HG02763 (cell line): ENCODE results near the gene AGR3.

Source experiments
- ATAC-seq: cut with Tn5 transposase; IDR thresholded peaks from one replicate; pipeline ENCODE4 v1.9.1; 2021; ENCODE audit warnings: mild to moderate bottlenecking, moderate library complexity; ENCODE audit not compliant: unreplicated experiment

AGR3 gene

DNA sequence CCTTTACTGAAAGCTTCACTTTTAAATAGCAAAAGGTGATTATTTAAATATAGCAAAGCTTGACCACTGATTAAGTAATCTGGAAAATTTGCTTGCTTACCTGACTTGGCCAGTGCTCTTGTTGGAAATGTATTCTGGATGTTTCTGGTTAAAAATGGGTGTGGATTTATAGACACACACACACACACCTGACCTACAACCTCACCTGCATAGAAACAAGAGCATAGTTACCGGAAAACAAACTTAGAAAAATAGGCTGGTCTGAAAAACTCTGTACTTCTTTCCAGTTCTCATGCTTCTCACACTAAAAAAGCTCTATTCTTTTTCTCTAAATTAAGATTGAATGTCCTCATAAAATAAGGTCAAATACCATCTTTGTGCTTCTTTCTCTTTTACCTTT lies at the start of gene AGR3:
AGR3 (minus strand) TSS at position 140 of the 400 bp plus-strand sequence. CDS start 3,365 bp downstream, outside the sequence.
- no peak for ATAC-seq

DNA sequence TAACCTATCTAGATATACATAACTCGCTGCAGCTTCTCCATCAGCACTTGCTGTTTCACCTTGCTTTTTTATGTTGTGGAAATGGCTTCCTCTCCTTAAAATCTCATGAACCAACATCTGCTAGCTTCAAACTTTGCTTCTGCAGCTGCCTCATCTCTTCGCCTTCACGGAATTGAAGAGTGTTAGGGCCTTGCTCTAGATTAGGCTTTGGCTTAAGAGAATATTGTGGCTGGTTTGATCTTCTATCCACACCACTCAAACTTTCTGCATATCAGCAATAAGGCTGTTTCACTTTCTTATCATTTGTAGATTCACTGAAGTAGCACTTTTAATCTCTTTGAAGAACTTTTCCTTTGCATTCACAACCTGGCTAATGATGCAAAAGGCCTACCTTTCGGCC lies 49.2 kb upstream of the AGR3 start:
- ATAC-seq = no peak

DNA sequence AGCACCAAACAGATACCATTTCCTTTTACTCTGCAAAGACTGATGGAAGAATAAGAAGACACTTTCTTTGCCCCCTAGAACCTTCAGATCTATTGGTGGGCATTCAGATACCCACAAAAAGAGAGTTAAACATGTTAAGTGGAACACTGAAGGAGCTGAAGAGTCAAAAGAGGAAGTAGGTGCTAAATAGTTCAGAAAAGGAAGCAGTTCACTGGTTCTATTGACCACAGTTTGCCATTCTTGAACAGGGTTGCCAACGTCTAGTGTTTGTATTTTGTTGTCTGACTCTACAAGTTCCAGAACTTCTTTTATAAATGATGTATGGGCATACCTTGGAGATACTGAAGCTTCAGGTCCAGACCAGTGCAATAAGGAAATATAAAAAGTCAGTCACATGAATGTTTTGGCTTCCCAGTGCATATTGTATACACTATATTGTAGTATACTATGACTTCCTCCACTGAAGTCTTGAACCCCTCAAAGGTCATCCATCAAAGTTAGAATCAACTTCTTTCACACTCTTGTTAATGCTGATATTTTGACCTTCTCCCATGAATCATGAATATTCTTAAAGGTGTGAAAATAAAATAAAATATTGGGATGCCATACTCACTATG lies 47.5 kb upstream of the AGR3 start:
- ATAC-seq = peak; percentile 83

DNA sequence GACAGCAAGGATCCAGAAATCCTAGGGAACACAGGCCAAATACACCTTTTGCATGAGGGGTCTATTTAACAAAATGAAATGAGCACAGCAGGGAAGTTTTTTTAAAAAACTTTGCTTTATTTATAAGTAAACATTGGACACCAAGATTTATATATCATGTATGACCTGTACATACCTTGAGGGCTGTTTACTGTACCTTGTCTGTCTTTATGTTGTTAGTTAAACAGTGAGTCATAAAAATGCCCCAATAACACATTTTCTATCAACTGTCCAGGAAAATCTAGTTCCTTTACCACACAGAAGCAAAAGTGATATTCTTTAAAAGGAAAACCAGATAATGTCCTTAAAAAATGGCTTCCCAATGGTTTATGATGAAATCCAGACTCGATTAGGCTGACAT lies 45.1 kb upstream of the AGR3 start:
- ATAC-seq = no peak

DNA sequence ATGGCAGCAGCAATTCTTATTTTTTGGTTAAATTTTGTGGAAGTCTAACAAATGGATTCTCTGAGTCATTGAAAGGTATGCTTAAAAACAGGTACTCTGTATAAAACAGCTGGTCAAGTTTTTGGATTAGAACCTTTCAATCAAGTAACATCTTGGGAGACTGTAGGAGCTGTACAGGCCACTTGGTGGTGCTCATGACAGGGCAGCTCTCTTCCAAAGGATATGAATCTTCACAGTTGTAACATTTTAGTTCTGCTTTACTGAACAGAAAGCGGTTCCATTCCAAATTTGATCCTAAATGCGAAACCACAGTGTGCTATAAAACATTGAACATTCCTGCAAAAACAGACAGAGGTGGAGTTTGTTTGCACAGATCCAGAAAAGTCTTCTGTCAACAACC lies 44.5 kb upstream of the AGR3 start:
- ATAC-seq = no peak

DNA sequence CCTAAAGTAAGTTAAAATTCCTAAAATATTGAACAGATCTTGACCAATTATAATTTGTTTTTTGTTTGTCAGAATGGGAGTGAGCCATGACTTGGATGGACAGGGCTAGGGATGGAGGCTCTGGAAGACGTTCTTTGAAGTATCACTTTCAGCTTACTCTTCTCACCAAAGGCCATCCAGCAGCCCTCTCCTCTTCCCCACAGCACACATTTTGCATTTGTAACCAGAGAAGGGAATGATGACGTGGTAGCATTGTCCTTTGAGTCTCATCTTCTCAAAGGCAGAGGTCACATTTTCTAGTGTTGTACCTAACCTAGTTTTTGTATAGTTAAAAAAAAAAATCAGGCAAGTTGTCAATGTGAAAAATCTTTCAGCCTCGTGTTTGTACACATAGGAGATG lies 43.8 kb upstream of the AGR3 start:
- no peak for ATAC-seq

DNA sequence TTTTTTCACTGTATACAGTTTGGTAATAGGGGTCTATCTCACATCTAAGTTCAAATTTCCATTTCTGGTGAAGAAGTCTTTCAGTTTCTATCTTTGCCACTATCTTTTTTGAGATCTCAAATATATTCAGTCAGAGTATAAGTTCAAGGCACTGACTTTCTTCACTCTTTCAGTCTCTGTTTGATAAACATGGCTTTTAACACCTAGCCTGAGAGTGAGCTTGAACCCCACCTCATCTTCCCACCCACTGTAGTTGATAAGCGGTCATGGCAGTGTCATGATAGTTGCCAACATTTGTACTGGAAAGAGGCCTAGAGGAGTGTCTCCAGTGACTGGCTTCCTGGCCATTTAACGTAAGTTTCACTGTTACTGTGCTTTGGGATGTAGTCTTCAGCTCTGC lies 41.2 kb upstream of the AGR3 start:
- no peak for ATAC-seq

DNA sequence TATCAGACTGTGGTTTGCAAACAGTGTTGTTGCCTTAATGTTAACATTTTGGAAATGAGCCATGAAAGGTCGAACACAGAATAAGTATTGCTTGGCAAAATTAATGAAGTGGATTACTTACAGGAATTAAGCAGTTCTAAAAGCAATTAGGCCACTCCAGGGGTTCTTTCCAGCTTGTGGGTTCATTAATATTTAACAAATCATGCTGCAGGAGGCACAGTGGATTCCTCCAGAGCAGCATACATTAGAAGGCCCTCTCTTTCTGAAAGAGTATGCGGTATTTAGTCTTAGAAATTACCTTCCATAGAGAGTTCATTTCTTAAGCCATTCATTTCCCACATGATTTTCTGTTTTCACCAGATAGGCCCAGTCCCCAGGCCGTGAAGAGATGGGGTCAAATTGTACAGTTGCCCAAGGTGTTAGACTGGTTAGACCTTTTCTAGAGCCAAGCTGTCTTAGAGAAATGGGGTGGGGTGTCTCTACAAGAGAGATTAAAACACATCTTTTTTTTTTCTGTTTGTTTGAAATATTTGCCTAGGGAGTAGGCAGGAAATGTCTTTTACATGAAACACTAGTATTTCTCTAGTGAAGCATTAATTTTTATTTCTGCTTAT lies 40.0 kb upstream of the AGR3 start:
- ATAC-seq = no peak

DNA sequence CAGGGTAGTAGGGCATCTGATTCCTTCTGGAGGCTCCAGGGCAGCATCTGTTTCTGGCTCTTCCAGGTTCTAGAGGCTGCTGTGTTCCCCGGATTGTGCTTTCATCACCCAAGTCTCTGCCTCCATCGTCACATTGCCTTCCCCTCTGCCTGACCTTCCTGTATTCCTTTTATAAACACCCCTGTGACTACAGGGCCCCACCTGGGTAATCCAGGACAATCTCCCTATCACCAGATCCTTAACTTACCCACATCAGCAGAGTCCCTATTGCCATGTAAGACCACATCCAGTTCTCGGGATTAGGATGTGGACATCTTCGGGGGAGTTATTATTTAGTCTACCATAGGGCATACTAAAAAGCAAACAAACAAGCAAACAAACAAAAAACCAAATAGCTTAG lies 39.4 kb upstream of the AGR3 start:
- ATAC-seq = no peak

DNA sequence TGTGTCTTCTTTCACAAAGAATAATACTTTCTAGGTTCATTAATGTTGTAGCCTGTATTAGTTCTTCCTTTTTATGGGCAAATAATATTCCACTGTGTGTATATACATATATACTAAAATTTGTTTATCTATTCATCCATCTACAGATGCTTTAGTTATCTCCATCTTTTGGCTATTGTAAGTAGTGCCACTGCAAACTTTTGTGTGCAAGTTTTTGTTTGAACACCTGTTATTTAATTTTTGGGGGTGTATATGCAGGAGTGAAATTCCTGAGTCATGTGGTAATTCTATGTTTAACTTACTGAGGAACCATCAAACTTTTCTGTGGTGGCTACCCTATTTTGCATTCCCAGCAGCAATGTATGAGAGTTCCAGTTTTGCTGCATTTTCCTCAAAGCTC lies 37.7 kb upstream of the AGR3 start:
- no peak for ATAC-seq

DNA sequence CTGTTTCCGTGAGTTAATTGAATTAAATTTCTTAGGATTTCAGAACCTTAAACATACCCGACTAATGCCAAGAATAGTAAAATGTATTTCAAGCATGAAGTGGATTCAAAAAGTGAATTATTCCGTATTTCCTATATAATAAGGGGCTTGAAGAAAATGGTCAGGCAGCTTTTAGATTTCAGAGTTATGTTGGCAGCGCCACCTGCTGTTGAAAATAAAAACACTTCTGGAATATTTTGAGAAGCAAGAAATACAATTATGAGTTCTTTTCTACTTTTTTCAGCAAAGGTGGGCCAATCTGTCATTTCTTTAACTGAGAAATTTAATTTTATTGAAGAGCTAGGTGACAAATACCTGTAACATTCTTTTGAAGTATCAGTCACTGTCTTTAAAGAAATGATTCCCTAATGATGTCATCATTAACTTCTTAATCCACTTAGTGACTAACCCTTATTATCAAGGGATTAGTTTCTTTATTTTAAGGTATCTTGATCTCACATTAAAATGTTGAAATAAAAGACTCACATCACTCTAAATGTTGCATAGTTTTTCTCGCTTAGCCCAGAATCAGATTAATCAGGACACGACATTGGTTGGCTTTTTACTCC lies 36.6 kb upstream of the AGR3 start:
- no peak for ATAC-seq

DNA sequence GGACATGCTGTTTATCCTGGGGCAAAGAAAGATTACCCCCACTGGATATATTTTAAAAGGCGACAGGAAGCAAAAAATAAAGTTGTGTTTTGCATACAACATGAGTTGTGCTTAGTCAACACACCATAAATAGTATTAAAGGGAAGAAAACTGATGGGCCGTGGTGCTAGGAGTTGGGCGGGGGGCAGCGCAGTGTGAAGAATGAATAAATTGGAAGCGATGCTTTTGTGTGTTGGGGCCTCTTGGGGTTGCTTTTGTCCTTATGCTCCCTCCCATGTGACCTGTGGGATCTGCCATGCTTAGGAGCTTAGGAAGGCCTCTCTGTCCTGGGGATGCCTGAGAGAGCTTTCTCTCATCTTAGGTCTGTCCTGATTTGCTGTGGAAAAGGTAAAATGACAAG lies 35.0 kb upstream of the AGR3 start:
- ATAC-seq = no peak

DNA sequence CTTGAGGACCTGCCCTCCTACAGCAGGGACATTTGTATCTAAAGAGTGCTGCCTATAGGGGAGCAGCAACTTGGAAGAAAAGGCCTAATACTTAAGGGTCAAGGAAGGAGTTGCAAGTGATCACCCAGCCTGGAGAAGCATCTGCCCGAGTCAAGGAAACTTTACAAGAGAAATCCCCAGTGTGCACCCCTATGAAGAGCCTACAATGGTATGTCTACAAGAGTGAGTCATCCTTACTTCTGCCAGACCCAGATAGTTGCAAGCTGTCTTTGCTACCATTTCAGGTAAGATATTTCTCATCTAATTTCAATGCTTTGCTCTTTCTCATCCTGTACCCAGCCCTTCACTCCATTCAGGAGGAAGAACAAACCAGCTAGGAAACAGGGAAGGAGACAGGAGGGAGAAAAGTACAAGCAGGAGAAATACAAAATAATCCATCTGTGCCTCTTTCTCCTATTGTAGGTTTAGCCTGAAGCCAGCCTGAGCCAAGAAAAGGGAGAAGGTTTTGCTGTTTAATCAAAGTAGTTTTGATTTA lies 34.4 kb upstream of the AGR3 start:
- ATAC-seq = no peak

DNA sequence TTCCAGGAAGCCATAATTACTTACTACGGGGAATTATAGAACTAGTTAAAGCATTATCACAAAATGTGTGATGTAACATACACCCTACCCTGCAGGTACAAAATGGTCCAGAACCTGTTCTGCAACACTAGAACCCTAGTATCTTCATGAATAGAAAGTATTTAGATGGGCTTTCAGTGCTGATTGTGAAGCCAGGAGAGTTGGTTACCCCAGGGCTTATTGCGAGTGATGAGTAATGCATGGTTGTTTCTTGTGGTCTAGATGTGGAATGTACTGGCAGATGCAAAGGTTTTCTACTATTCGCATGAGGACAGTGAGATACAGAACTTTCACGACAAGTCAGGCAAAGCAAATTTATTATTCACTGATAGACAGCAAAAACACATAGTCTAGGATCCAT lies 33.6 kb upstream of the AGR3 start:
- ATAC-seq = no peak

DNA sequence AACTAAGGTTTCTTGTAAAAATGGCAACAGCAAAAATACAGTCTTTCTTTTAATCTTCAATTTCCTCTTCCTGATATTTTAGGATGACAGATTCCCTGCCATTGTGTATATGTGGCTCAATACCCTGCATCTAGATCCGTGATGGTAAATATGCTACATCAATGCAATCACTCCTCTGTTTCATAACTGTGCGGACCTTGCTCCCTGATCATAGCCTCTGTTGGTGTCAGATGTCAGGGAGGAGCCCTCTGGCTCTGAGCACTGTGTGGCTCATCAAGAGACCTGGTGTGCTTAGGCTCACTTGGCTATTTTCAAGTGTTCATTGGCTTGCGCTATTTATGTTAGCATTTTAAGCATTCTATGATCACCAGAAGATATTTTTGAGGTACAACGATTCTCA lies 33.0 kb upstream of the AGR3 start:
- no peak for ATAC-seq

DNA sequence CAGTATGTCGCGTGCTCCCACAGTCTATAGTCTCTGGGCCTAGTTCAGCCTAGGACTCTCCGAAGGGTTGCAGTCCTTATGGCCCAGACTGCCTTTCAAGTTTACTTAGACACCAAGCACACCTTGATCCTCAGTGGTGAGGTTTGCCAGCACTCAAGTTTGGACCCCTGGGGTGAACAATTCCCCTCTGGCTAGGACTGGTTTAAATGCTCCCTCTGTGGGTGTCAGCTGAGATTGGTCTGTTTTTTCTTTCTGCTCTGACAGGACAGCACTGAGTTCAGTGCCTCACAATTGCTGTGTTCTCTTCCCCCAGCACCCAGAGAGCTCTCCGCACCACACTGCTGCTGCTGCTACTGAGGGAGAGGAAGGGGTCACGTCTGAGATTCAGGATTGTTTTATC lies 31.9 kb upstream of the AGR3 start:
- no peak for ATAC-seq

DNA sequence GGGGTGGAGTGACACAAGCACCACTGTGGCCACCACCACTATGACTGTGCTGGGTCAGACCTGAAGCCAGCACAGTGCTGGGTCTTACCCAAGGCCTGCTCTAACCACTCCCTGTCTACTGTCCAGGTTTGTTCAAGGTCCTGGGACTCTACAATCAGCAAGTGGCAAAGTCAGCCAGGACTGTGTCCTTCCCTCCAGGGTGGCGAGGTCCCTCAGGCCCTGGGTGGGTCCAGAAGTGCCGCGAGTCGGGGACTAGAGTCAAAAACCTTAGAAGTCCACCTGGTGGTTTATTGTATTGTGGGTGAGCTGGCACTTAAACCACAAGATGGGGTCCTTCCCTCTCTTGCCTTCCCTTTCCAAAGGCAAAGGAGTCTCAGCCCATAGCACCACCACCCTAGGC lies 30.8 kb upstream of the AGR3 start:
- no peak for ATAC-seq

DNA sequence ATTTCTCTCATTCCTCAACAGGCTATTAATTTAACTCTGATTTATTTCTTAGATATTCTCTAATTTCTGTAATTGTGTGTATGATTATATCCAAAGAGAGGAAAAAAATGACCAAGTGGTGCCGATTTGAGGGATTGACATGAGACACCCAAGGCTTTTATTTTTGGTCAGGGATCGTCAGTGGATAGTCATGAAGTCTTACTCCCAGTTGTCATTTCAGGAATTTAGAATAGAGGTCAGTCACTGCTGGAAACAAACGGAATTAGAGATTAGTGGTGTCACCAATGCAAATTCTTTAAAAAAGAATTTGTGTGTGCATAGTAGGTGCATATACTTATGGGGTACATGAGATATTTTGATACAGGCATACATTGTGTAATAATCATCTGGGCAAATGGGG lies 26.8 kb upstream of the AGR3 start:
- ATAC-seq = no peak

DNA sequence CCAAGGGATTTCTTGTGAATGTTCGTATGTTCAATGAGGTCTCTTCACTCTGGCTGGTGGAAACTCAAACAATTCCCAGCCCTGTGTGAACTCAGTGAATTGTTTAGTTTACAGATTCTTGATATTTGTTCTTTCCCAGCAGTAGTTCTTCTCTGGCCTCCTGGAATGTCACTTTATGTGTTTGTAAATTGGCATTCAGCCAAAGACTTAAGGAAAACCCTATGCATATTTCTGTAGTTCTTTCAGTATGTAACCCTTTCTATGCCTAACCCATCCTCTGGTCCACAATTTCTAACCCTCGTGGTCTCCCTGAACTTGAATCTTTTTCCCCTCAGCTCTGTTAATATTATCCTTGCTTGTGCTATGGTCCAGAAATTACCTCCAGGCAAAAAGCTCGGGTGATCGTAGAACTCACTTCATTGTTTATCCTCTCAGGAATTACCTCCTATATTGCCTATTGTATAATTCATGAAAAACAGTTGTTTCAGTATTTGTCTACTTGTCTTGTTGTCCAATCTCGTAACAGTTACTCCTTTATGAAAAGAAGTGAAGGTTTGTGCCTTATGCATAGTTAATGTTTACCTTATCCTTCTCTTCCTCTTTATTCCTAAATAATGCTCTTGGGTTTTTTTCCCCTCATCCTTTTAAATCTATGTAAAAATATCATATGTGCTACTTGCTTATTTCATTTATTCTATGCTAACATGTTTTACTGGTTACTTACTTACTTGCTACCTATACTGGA lies 23.7 kb upstream of the AGR3 start:
- no peak for ATAC-seq

DNA sequence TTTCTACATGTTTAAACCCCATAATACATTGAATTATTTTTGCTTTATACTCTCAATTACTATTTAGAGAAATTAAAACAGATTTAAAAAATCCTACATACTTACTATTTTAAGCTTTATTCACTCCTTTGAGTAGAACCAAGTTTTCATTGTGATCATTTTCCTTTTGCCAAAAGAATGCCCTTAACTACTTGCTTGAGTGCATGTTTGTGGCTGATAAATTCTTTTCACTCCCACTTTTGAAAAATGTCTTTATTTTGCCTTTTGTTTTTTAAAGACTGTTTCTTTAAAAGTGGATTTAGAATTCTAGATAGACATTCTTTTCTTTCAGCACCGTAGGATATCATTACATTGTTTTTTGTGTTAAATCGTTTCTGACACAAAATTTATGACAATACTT lies 22.3 kb upstream of the AGR3 start:
- ATAC-seq = no peak

DNA sequence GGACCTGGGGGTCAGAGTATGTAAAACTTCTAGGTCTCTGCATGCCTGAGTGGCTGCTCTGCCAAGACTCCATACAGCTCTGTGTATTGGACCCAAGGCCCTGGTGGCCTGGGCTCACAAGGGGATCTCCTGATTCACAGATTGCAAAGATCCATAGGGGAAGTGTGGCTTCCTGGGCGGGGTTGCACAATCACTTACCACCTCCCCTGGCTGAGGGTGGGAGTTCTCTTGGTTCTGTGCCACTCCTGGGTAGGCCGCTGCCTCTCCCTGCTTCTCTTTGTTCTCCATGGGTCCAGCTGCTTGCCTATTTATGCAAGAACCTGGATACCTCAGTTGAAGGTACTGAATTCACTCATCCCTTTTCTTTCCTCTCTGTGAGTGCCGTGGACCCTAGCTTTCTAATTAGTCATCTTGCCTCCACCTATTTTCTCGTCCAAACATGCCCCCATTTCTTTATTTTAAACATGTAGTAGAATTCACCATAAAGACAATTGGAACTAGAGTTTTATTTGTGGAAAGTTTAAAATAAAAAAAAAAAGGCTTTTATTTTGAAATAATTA lies 18.5 kb upstream of the AGR3 start:
- no peak for ATAC-seq
